ENCODE data around the gene HS3ST4.

HS3ST4 gene

GRCh38 chr16:26169473-26169872 is 477.7 kb downstream of the HS3ST4 start:
- Histone ChIP-seq H3K4me2 (ENCODE audit: low read length) (no peak overlapping the region), H3K23ac (ENCODE audit: low read length) (no peak overlapping the region), H3K4me3 (ENCODE audit: low read length) (no peak overlapping the region), H3K27ac (ENCODE audit: low read depth, low read length) (no peak overlapping the region), H3K79me1 (ENCODE audit: low read length) (no peaks in the 10 kb centered on the region), H4K8ac (ENCODE audit: low read depth, low read length) (no peak overlapping the region), H2AK5ac (ENCODE audit: low read length) (no peak overlapping the region), H2BK120ac (ENCODE audit: low read depth, low read length) (no peak overlapping the region), H3K4ac (ENCODE audit: low read depth, low read length) (no peak overlapping the region), H3K4me1 (ENCODE audit: control insufficient read depth, low read depth, low read length) (no peaks in the 10 kb centered on the region), H3K9ac (ENCODE audit: low read length) (no peak overlapping the region), H3K27me3 (ENCODE audit: insufficient read depth, low read length, poor library complexity) (no peaks in the 10 kb centered on the region), H3K36me3 (ENCODE audit: control insufficient read depth, insufficient read depth, low read length) (no peaks in the 10 kb centered on the region), H2BK5ac (ENCODE audit: low read length) (no peak overlapping the region), H3K18ac (ENCODE audit: low read length) (no peak overlapping the region), H4K5ac (ENCODE audit: low read length) (no peak overlapping the region), H3K79me2 (ENCODE audit: control insufficient read depth, insufficient read depth, low read length) (no peaks in the 10 kb centered on the region), H3K56ac (ENCODE audit: low read length) (no peak overlapping the region), H2BK15ac (replicated peaks; ENCODE audit: low read depth) (no peak overlapping the region)
- no CpG with 5 or more reads among the region's 3 CpGs for WGBS (ENCODE audit: extremely low coverage, insufficient coverage, low lambda C conversion rate)
- DNase-seq, result no peak

GRCh38 chr16:26175944-26176343 is 484.2 kb downstream of the HS3ST4 start:
- H3K79me2 ChIP-seq (ENCODE audit: control insufficient read depth, insufficient read depth, low read length), result no peaks in the 10 kb centered on the region
- no peak overlapping the region for H2BK5ac ChIP-seq (ENCODE audit: low read length)
- H3K4me3 ChIP-seq (ENCODE audit: low read length), result no peak overlapping the region
- H3K36me3 ChIP-seq (ENCODE audit: control insufficient read depth, insufficient read depth, low read length), result no peaks in the 10 kb centered on the region
- H3K9ac ChIP-seq (ENCODE audit: low read length), result no peak overlapping the region
- no peaks in the 10 kb centered on the region for H3K27me3 ChIP-seq (ENCODE audit: insufficient read depth, low read length, poor library complexity)
- DNase-seq, result no peak
- no peak overlapping the region for H4K8ac ChIP-seq (ENCODE audit: low read depth, low read length)
- no peak overlapping the region for H3K4ac ChIP-seq (ENCODE audit: low read depth, low read length)
- H4K5ac ChIP-seq (ENCODE audit: low read length), result no peak overlapping the region
- no peaks in the 10 kb centered on the region for H3K79me1 ChIP-seq (ENCODE audit: low read length)
- WGBS (ENCODE audit: extremely low coverage, insufficient coverage, low lambda C conversion rate), result no CpG with 5 or more reads among the region's 4 CpGs
- H2BK15ac ChIP-seq (replicated peaks; ENCODE audit: low read depth), result no peak overlapping the region
- H3K23ac ChIP-seq (ENCODE audit: low read length), result no peak overlapping the region
- H3K4me1 ChIP-seq (ENCODE audit: control insufficient read depth, low read depth, low read length), result peaks cover 6% of the 10 kb centered on the region
- no peak overlapping the region for H2AK5ac ChIP-seq (ENCODE audit: low read length)
- H3K27ac ChIP-seq (ENCODE audit: low read depth, low read length), result no peak overlapping the region
- H3K18ac ChIP-seq (ENCODE audit: low read length), result peak overlapping the region; percentile 41
- no peak overlapping the region for H3K56ac ChIP-seq (ENCODE audit: low read length)
- H2BK120ac ChIP-seq (ENCODE audit: low read depth, low read length), result no peak overlapping the region
- no peak overlapping the region for H3K4me2 ChIP-seq (ENCODE audit: low read length)

- Histone ChIP-seq H2BK5ac (ENCODE audit: low read length) (no peak overlapping the region), H4K5ac (ENCODE audit: low read length) (no peak overlapping the region), H3K9ac (ENCODE audit: low read length) (no peak overlapping the region), H2BK120ac (ENCODE audit: low read depth, low read length) (no peak overlapping the region), H4K8ac (ENCODE audit: low read depth, low read length) (no peak overlapping the region), H3K79me2 (ENCODE audit: control insufficient read depth, insufficient read depth, low read length) (no peaks in the 10 kb centered on the region), H3K18ac (ENCODE audit: low read length) (no peak overlapping the region), H3K4me3 (ENCODE audit: low read length) (no peak overlapping the region), H3K36me3 (ENCODE audit: control insufficient read depth, insufficient read depth, low read length) (no peaks in the 10 kb centered on the region), H3K27me3 (ENCODE audit: insufficient read depth, low read length, poor library complexity) (no peaks in the 10 kb centered on the region), H3K56ac (ENCODE audit: low read length) (no peak overlapping the region), H3K4ac (ENCODE audit: low read depth, low read length) (no peak overlapping the region), H3K79me1 (ENCODE audit: low read length) (no peaks in the 10 kb centered on the region), H3K23ac (ENCODE audit: low read length) (no peak overlapping the region), H2AK5ac (ENCODE audit: low read length) (no peak overlapping the region), H3K4me2 (ENCODE audit: low read length) (no peak overlapping the region), H2BK15ac (replicated peaks; ENCODE audit: low read depth) (no peak overlapping the region), H3K4me1 (ENCODE audit: control insufficient read depth, low read depth, low read length) (peaks cover 8% of the 10 kb centered on the region), H3K27ac (ENCODE audit: low read depth, low read length) (no peak overlapping the region)
- no CpG with 5 or more reads among the region's 1 CpG for WGBS (ENCODE audit: extremely low coverage, insufficient coverage, low lambda C conversion rate)
- peak; percentile 27 for DNase-seq
These were observed 485.7 kb downstream of the HS3ST4 start for GRCh38 chr16:26177438-26177837.

- no peaks in the 10 kb centered on the region for H3K36me3 ChIP-seq (ENCODE audit: control insufficient read depth, insufficient read depth, low read length)
- H3K27me3 ChIP-seq (ENCODE audit: insufficient read depth, low read length, poor library complexity), result no peaks in the 10 kb centered on the region
- no peak overlapping the region for H3K4ac ChIP-seq (ENCODE audit: low read depth, low read length)
- H3K79me2 ChIP-seq (ENCODE audit: control insufficient read depth, insufficient read depth, low read length), result no peaks in the 10 kb centered on the region
- DNase-seq, result peak; percentile 48
- no peak overlapping the region for H2AK5ac ChIP-seq (ENCODE audit: low read length)
- H2BK120ac ChIP-seq (ENCODE audit: low read depth, low read length), result no peak overlapping the region
- H3K56ac ChIP-seq (ENCODE audit: low read length), result no peak overlapping the region
- no peak overlapping the region for H3K4me2 ChIP-seq (ENCODE audit: low read length)
- H2BK15ac ChIP-seq (replicated peaks; ENCODE audit: low read depth), result no peak overlapping the region
- no peak overlapping the region for H2BK5ac ChIP-seq (ENCODE audit: low read length)
- H3K79me1 ChIP-seq (ENCODE audit: low read length), result no peaks in the 10 kb centered on the region
- no peak overlapping the region for H3K4me3 ChIP-seq (ENCODE audit: low read length)
- peaks cover 8% of the 10 kb centered on the region for H3K4me1 ChIP-seq (ENCODE audit: control insufficient read depth, low read depth, low read length)
- H3K18ac ChIP-seq (ENCODE audit: low read length), result no peak overlapping the region
- no peak overlapping the region for H4K5ac ChIP-seq (ENCODE audit: low read length)
- no CpG with 5 or more reads among the region's 6 CpGs for WGBS (ENCODE audit: extremely low coverage, insufficient coverage, low lambda C conversion rate)
- no peak overlapping the region for H4K8ac ChIP-seq (ENCODE audit: low read depth, low read length)
- H3K27ac ChIP-seq (ENCODE audit: low read depth, low read length), result no peak overlapping the region
- no peak overlapping the region for H3K23ac ChIP-seq (ENCODE audit: low read length)
- no peak overlapping the region for H3K9ac ChIP-seq (ENCODE audit: low read length)
These were observed 486.5 kb downstream of the HS3ST4 start for GRCh38 chr16:26178298-26178697.

- H3K9ac ChIP-seq (ENCODE audit: low read length), result no peak overlapping the region
- no peak overlapping the region for H2AK5ac ChIP-seq (ENCODE audit: low read length)
- H3K4me1 ChIP-seq (ENCODE audit: control insufficient read depth, low read depth, low read length), result peaks cover 2% of the 10 kb centered on the region
- no peak overlapping the region for H4K8ac ChIP-seq (ENCODE audit: low read depth, low read length)
- no peaks in the 10 kb centered on the region for H3K79me2 ChIP-seq (ENCODE audit: control insufficient read depth, insufficient read depth, low read length)
- H2BK120ac ChIP-seq (ENCODE audit: low read depth, low read length), result no peak overlapping the region
- H3K4me3 ChIP-seq (ENCODE audit: low read length), result no peak overlapping the region
- H3K56ac ChIP-seq (ENCODE audit: low read length), result no peak overlapping the region
- H4K5ac ChIP-seq (ENCODE audit: low read length), result no peak overlapping the region
- no peak overlapping the region for H2BK5ac ChIP-seq (ENCODE audit: low read length)
- no peak overlapping the region for H2BK15ac ChIP-seq (replicated peaks; ENCODE audit: low read depth)
- no peaks in the 10 kb centered on the region for H3K79me1 ChIP-seq (ENCODE audit: low read length)
- H3K27me3 ChIP-seq (ENCODE audit: insufficient read depth, low read length, poor library complexity), result no peaks in the 10 kb centered on the region
- no peak overlapping the region for H3K4ac ChIP-seq (ENCODE audit: low read depth, low read length)
- WGBS (ENCODE audit: extremely low coverage, insufficient coverage, low lambda C conversion rate), result no CpG with 5 or more reads among the region's 1 CpG
- H3K23ac ChIP-seq (ENCODE audit: low read length), result no peak overlapping the region
- no peak overlapping the region for H3K4me2 ChIP-seq (ENCODE audit: low read length)
- no peak for DNase-seq
- H3K36me3 ChIP-seq (ENCODE audit: control insufficient read depth, insufficient read depth, low read length), result no peaks in the 10 kb centered on the region
- H3K27ac ChIP-seq (ENCODE audit: low read depth, low read length), result no peak overlapping the region
- no peak overlapping the region for H3K18ac ChIP-seq (ENCODE audit: low read length)
These were observed 494.4 kb downstream of the HS3ST4 start for GRCh38 chr16:26186091-26186615.
